ENCODE measurements around the gene TLX3. TPM values are rescaled to one million over a fixed set of nuclear protein-coding genes. Genes with fewer than 3 reads are reported as not detected.
"Not testable (repeated sequence)": the region's sequence is repeated elsewhere in the genome, so short reads cannot be mapped to it uniquely, and the experiment has no call there.

TLX3 gene
- total RNA-seq, 2 donors from 2014 or later, result not detected

- Histone ChIP-seq H3K4me3 (no peak overlapping the region), H3K4me1 (replicated peaks) (no peaks in the 10 kb centered on the region), H3K27ac (no peak overlapping the region), H3K36me3 (no peaks in the 10 kb centered on the region), H3K9me3 (no peaks in the 10 kb centered on the region), H3K27me3 (replicated peaks; ENCODE audit: insufficient read depth) (no peaks in the 10 kb centered on the region)
- no peak for DNase-seq (ENCODE audit: low spot score)
- TF ChIP-seq, protein P1, sequence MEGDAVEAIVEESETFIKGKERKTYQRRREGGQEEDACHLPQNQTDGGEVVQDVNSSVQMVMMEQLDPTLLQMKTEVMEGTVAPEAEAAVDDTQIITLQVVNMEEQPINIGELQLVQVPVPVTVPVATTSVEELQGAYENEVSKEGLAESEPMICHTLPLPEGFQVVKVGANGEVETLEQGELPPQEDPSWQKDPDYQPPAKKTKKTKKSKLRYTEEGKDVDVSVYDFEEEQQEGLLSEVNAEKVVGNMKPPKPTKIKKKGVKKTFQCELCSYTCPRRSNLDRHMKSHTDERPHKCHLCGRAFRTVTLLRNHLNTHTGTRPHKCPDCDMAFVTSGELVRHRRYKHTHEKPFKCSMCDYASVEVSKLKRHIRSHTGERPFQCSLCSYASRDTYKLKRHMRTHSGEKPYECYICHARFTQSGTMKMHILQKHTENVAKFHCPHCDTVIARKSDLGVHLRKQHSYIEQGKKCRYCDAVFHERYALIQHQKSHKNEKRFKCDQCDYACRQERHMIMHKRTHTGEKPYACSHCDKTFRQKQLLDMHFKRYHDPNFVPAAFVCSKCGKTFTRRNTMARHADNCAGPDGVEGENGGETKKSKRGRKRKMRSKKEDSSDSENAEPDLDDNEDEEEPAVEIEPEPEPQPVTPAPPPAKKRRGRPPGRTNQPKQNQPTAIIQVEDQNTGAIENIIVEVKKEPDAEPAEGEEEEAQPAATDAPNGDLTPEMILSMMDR (IDR thresholded peaks at IDR 0.05), result no peak
- TF ChIP-seq POLR2A (IDR thresholded peaks at IDR 0.05), result no peak
- no peak for TF ChIP-seq POLR2AphosphoS5 (IDR thresholded peaks at IDR 0.05)
- WGBS, result 93% methylated on average over 2 of the region's 2 CpGs
- intact Hi-C loops (cut with DNase I), result no loop called here
Observed at GRCh38 chr5:171357843-171358242, 48.8 kb downstream of the TLX3 start.

DNA sequence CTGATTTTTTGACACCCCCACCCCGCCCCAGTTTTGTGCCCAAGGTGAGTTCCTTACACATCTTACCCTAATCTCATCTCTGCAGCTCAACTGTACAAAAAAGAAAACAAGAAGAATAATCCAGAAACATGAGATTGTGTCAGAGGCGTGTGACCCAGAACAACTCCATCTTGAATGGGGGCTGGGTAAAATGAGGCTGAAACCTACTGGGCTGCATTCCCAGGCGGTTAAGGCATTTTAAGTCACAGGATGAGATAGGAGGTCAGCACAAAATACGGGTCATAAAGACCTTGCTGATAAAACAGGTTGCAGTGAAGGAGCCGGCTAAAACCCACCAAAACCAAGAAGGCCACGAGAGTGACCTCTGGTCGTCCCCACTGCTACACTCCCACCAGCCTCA, 52.1 kb downstream of the TLX3 start:
- H3K27ac ChIP-seq; DNase-seq (ENCODE audit: low spot score); H3K27me3 ChIP-seq (replicated peaks; ENCODE audit: insufficient read depth); H3K4me3 ChIP-seq; H3K4me1 ChIP-seq (replicated peaks); H3K36me3 ChIP-seq; intact Hi-C loops (cut with DNase I); H3K9me3 ChIP-seq: not testable (repeated sequence)
- WGBS, result 69% methylated on average over 7 of the region's 7 CpGs

Small RNA genes within 50 kb of the gene (small RNA-seq; reads per million reads assigned to genes)
- gene AC091980.1, result 0 reads per million in 2 donors
- gene RN7SL339P, result 0 reads per million in 2 donors

Other genes starting within 250 kb of the TLX3 start
- gene NPM1, start 78.6 kb downstream of the TLX3 start, total RNA-seq, result 100 to 1,000 TPM; 397 to 544 TPM
- under 1 TPM; 0.41 to 0.51 TPM for gene FGF18, start 110.4 kb downstream of the TLX3 start, total RNA-seq